OCI-LY3 (cell line): ENCODE data around the gene ARSJ.
"Not testable (repeated sequence)": the region's sequence is repeated elsewhere in the genome, so short reads cannot be mapped to it uniquely, and the experiment has no call there.

ENCODE experiments used
- H2AFZ ChIP-seq: fragments of 200-600, 300-600 bp; shearing (Covaris generic); 2 replicates; pipeline ENCODE4 v1.6.0; 2014; ENCODE audit warnings: antibody characterized with exemption, low read depth, low read length
- H3K27ac ChIP-seq: fragments of 200-600, 300-600 bp; sonication (generic); 2 replicates; pipeline ENCODE4 v1.5.1; 2014; ENCODE audit warnings: mild to moderate bottlenecking, low read length, moderate library complexity, mixed read lengths
- H3K27me3 ChIP-seq: fragments of 200-600, 300-600 bp; sonication (generic); 2 replicates; pipeline ENCODE4 v1.6.1; 2014; ENCODE audit warnings: low read depth, low read length, mixed read lengths
- H3K36me3 ChIP-seq: fragments of 200-600, 300-600 bp; sonication (generic); replicated peaks from 2 replicates; pipeline ENCODE3; 2014; ENCODE audit warnings: low read depth, low read length, mixed read lengths
- H3K4me1 ChIP-seq: fragments of 300-600, 200-600 bp; sonication (generic); 2 replicates; pipeline ENCODE4 v1.6.1; 2014; ENCODE audit warnings: low read length, mixed read lengths
- H3K4me2 ChIP-seq: fragments of 200-600, 300-600 bp; sonication (generic); 2 replicates; pipeline ENCODE4 v1.6.1; 2014; ENCODE audit warnings: low read length, mixed read lengths
- H3K4me3 ChIP-seq: fragments of 300-600, 200-600 bp; sonication (generic); 2 replicates; pipeline ENCODE4 v1.5.1; 2014; ENCODE audit warnings: antibody characterized with exemption, mild to moderate bottlenecking, low read length, moderate library complexity
- H3K79me2 ChIP-seq: fragments of 300-600, 200-600 bp; shearing (Covaris generic); 2 replicates; pipeline ENCODE4 v1.6.1; 2014; ENCODE audit warnings: mild to moderate bottlenecking, low read length, mixed read lengths
- H3K9ac ChIP-seq: fragments of 300-600, 200-600 bp; shearing (Covaris generic); 2 replicates; pipeline ENCODE4 v1.6.0; 2014; ENCODE audit warnings: mild to moderate bottlenecking, low read length, moderate library complexity
- H3K9me3 ChIP-seq: fragments of 200-600, 300-600 bp; shearing (Covaris generic); 2 replicates; pipeline ENCODE4 v1.6.1; 2014; ENCODE audit warnings: low read length, mixed read lengths; ENCODE audit not compliant: insufficient read depth
- H4K20me1 ChIP-seq: fragments of 200-600, 300-600 bp; sonication (generic); 2 replicates; pipeline ENCODE4 v1.6.1; 2016; ENCODE audit warnings: low read length, mixed read lengths; ENCODE audit not compliant: insufficient read depth
- CTCF ChIP-seq: fragments of 200-600, 300-600 bp; sonication (generic); IDR thresholded peaks from 2 replicates; pipeline ENCODE4 v1.5.1; 2014; ENCODE audit warnings: antibody characterized with exemption, low read length, low read depth
- EZH2phosphoT487 ChIP-seq: fragments of 200-600 bp; shearing (Covaris generic); IDR thresholded peaks from 2 replicates; pipeline ENCODE4 v1.6.1; 2018; ENCODE audit warnings: antibody characterized with exemption, mixed run types, low read depth

The ARSJ gene

GRCh38 chr4:114017120-114017917 lies 37.9 kb upstream of the ARSJ start:
- Histone ChIP-seq H3K4me2 (no peak overlapping the region), H3K9ac (no peak overlapping the region), H3K9me3 (no peaks in the 10 kb centered on the region), H3K4me1 (peaks cover 16% of the 10 kb centered on the region), H4K20me1 (no peaks in the 10 kb centered on the region), H3K79me2 (no peaks in the 10 kb centered on the region), H2AFZ (no peak overlapping the region), H3K36me3 (no peaks in the 10 kb centered on the region), H3K27me3 (no peaks in the 10 kb centered on the region), H3K4me3 (no peak overlapping the region), H3K27ac (no peak overlapping the region)
- TF ChIP-seq EZH2phosphoT487, result no peak
- TF ChIP-seq CTCF, result no peak

GRCh38 chr4:114015444-114015899 lies 36.0 kb upstream of the ARSJ start:
- no peaks in the 10 kb centered on the region for H3K36me3 ChIP-seq
- H2AFZ ChIP-seq, result no peak overlapping the region
- no peaks in the 10 kb centered on the region for H3K27me3 ChIP-seq
- H3K4me1 ChIP-seq, result no peaks in the 10 kb centered on the region
- no peaks in the 10 kb centered on the region for H3K9me3 ChIP-seq
- H3K9ac ChIP-seq, result no peak overlapping the region
- TF ChIP-seq EZH2phosphoT487, result no peak
- no peak for TF ChIP-seq CTCF
- H3K79me2 ChIP-seq, result no peaks in the 10 kb centered on the region
- H3K4me2 ChIP-seq, result no peak overlapping the region
- no peak overlapping the region for H3K27ac ChIP-seq
- H4K20me1 ChIP-seq, result no peaks in the 10 kb centered on the region
- no peak overlapping the region for H3K4me3 ChIP-seq

GRCh38 chr4:114013201-114013600 lies 33.8 kb upstream of the ARSJ start:
- not testable (repeated sequence) for H3K36me3 ChIP-seq, H2AFZ ChIP-seq, H3K4me3 ChIP-seq, H3K79me2 ChIP-seq, H3K4me2 ChIP-seq, H3K4me1 ChIP-seq, H3K9me3 ChIP-seq, H3K27ac ChIP-seq, H3K27me3 ChIP-seq, H4K20me1 ChIP-seq, H3K9ac ChIP-seq

- H3K27me3 ChIP-seq, result no peaks in the 10 kb centered on the region
- H3K79me2 ChIP-seq, result no peaks in the 10 kb centered on the region
- H3K9me3 ChIP-seq, result no peaks in the 10 kb centered on the region
- H2AFZ ChIP-seq, result no peak overlapping the region
- H4K20me1 ChIP-seq, result no peaks in the 10 kb centered on the region
- H3K36me3 ChIP-seq, result no peaks in the 10 kb centered on the region
- H3K4me1 ChIP-seq, result no peaks in the 10 kb centered on the region
- no peak overlapping the region for H3K4me3 ChIP-seq
- no peak overlapping the region for H3K4me2 ChIP-seq
- H3K9ac ChIP-seq, result no peak overlapping the region
- H3K27ac ChIP-seq, result no peak overlapping the region
- TF ChIP-seq EZH2phosphoT487, result no peak
- TF ChIP-seq CTCF, result no peak
Measured at GRCh38 chr4:114012749-114013148, 33.3 kb upstream of the ARSJ start.
